ENCODE measurements around the gene SMARCAL1. TPM values are rescaled to one million over a fixed set of nuclear protein-coding genes. Genes with fewer than 3 reads are reported as not detected.

Gene SMARCAL1
- total RNA-seq, 1 experiment from 2014 or later: 25.4 TPM

GRCh38 chr2:216473187-216473586 lies 60.9 kb downstream of the SMARCAL1 start:
- Mint-ChIP-seq H3K27ac (ENCODE audit: unreplicated experiment) (no peak overlapping the region), H3K36me3 (ENCODE audit: insufficient read depth, unreplicated experiment) (no peaks in the 10 kb centered on the region), H3K27me3 (ENCODE audit: unreplicated experiment) (no peaks in the 10 kb centered on the region), H3K4me1 (ENCODE audit: low read depth, unreplicated experiment) (peaks cover 9% of the 10 kb centered on the region), H3K4me3 (ENCODE audit: low read depth, unreplicated experiment) (no peak overlapping the region), H3K9me3 (ENCODE audit: low read depth, unreplicated experiment) (no peaks in the 10 kb centered on the region)
- CTCF ChIA-PET: no interaction called here
- DNase-seq: no peak
- BruUV-seq (replicated peaks): no TSS peak
- intact Hi-C loops (cut with micrococcal nuclease; ENCODE audit: unreplicated experiment): loop anchor here (10.0 kb wide), 1 partner anchor 258 kb away; no protein-coding TSS in a partner anchor
- TF ChIP-seq CTCF (IDR thresholded peaks at IDR 0.05; ENCODE audit: unreplicated experiment): no peak

- peaks cover 5% of the 10 kb centered on the region for H3K36me3 Mint-ChIP-seq (ENCODE audit: insufficient read depth, unreplicated experiment)
- intact Hi-C loops (cut with micrococcal nuclease; ENCODE audit: unreplicated experiment): loop anchor here (10.0 kb wide), 1 partner anchor 260 kb away; no protein-coding TSS in a partner anchor
- H3K27ac Mint-ChIP-seq (ENCODE audit: unreplicated experiment): no peak overlapping the region
- no peak overlapping the region for H3K4me3 Mint-ChIP-seq (ENCODE audit: low read depth, unreplicated experiment)
- CTCF ChIA-PET: no interaction called here
- no peaks in the 10 kb centered on the region for H3K9me3 Mint-ChIP-seq (ENCODE audit: low read depth, unreplicated experiment)
- no peaks in the 10 kb centered on the region for H3K27me3 Mint-ChIP-seq (ENCODE audit: unreplicated experiment)
- no peak for TF ChIP-seq CTCF (IDR thresholded peaks at IDR 0.05; ENCODE audit: unreplicated experiment)
- no TSS peak for BruUV-seq (replicated peaks)
- peaks cover 15% of the 10 kb centered on the region for H3K4me1 Mint-ChIP-seq (ENCODE audit: low read depth, unreplicated experiment)
- DNase-seq: no peak
Observed at GRCh38 chr2:216474925-216475670, 62.8 kb downstream of the SMARCAL1 start.

- H3K27ac Mint-ChIP-seq (ENCODE audit: unreplicated experiment): no peak overlapping the region
- intact Hi-C loops (cut with micrococcal nuclease; ENCODE audit: unreplicated experiment): loop anchor here (10.0 kb wide), 1 partner anchor 261 kb away; no protein-coding TSS in a partner anchor
- H3K27me3 Mint-ChIP-seq (ENCODE audit: unreplicated experiment): no peaks in the 10 kb centered on the region
- BruUV-seq (replicated peaks): no TSS peak
- CTCF ChIA-PET: no interaction called here
- no peak for DNase-seq
- H3K36me3 Mint-ChIP-seq (ENCODE audit: insufficient read depth, unreplicated experiment): peaks cover 8% of the 10 kb centered on the region
- TF ChIP-seq CTCF (IDR thresholded peaks at IDR 0.05; ENCODE audit: unreplicated experiment): no peak
- H3K4me3 Mint-ChIP-seq (ENCODE audit: low read depth, unreplicated experiment): no peak overlapping the region
- H3K4me1 Mint-ChIP-seq (ENCODE audit: low read depth, unreplicated experiment): peaks cover 15% of the 10 kb centered on the region
- no peaks in the 10 kb centered on the region for H3K9me3 Mint-ChIP-seq (ENCODE audit: low read depth, unreplicated experiment)
Observed at GRCh38 chr2:216475767-216476166, 63.5 kb downstream of the SMARCAL1 start.

GRCh38 chr2:216477283-216478035 lies 65.2 kb downstream of the SMARCAL1 start:
- DNase-seq: no peak
- Mint-ChIP-seq H3K27ac (ENCODE audit: unreplicated experiment) (no peak overlapping the region), H3K4me1 (ENCODE audit: low read depth, unreplicated experiment) (peaks cover 15% of the 10 kb centered on the region), H3K9me3 (ENCODE audit: low read depth, unreplicated experiment) (no peaks in the 10 kb centered on the region), H3K27me3 (ENCODE audit: unreplicated experiment) (no peaks in the 10 kb centered on the region), H3K4me3 (ENCODE audit: low read depth, unreplicated experiment) (no peak overlapping the region), H3K36me3 (ENCODE audit: insufficient read depth, unreplicated experiment) (peaks cover 10% of the 10 kb centered on the region)
- TF ChIP-seq CTCF (IDR thresholded peaks at IDR 0.05; ENCODE audit: unreplicated experiment): no peak
- BruUV-seq (replicated peaks): no TSS peak
- CTCF ChIA-PET: no interaction called here
- intact Hi-C loops (cut with micrococcal nuclease; ENCODE audit: unreplicated experiment): loop anchor here (10.0 kb wide), 1 partner anchor 263 kb away; no protein-coding TSS in a partner anchor

All from Calu3 (cell line).